ENCODE data around the gene BIRC6.
"Not testable (repeated sequence)": the region's sequence is repeated elsewhere in the genome, so short reads cannot be mapped to it uniquely, and the experiment has no call there.

Gene BIRC6

DNA sequence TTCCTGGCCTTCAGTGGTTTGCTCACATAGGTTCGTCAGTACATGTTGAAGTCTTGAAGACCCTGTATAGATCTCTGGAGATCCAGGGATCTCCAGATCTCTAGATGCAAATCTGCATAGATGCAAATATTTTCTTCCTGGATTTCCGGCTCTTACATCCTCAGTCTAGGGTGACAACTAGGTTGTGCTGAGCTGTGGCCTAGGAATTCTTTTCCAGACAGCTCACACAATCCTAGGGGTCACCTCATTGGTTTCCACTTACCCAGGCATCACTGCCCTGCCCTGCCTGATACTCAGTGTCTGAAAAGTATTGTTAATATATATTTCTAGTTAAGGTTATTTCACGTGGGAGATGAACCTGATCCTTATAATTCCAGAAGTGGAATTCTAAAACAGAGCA, 165.9 kb downstream of the BIRC6 start:
- no peak for DNase-seq

DNA sequence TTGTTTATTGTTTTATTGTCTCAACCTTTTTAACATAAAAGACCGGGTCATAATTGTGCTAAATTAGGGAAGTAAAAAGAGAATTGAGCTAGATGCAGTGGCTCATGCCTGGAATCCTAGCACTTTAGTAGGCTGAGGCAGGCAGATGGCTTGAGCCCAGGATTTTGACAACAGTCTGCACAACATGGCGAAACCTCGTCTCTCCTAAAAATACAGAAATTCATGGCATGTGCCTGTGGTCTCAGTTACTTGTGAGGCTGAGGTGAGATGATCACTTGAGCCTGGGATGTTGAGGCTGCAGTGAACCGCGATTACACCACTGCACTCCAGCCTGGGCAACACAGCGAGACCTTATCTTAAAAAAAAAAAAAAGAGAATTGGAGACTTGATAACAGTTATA, 166.9 kb downstream of the BIRC6 start:
- no peak for DNase-seq

DNA sequence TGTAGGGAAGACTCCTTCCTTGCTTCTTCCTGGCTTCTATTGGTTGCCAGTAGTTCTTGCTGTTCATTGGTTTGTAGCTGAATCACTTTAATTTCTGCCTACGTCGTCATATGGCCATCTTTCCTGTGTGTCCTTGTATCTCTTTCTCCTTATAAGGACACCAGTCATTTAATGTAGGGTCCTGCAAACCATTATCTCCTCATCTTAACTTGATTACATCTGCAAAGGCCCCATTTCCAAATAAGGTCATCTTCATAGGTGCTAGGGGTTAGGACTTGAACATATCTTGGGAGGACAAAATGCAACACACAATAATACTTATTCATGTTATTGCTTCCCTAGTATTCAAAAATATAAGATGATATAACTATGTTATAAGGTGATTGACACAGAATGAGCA, 175.5 kb downstream of the BIRC6 start:
- no peak for DNase-seq

DNA sequence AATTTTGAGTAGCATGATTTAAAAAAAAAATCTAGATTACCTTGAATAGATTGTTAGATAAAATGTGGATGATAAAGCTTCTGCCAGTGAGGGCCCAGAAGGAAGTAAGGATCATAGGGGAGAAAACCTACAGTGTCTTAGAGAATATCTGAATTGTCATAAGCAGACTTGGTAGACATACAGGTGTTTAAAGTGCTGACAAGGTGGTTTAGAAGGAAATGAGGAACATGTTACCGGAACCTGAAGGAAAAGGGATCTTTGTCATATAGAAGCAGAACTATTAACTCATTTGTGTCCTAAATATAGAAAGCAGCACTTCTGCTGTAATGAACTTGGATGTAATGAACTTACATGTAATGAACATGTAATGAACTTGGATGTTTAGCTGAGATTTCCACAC, 176.1 kb downstream of the BIRC6 start:
- DNase-seq, result no peak

DNA sequence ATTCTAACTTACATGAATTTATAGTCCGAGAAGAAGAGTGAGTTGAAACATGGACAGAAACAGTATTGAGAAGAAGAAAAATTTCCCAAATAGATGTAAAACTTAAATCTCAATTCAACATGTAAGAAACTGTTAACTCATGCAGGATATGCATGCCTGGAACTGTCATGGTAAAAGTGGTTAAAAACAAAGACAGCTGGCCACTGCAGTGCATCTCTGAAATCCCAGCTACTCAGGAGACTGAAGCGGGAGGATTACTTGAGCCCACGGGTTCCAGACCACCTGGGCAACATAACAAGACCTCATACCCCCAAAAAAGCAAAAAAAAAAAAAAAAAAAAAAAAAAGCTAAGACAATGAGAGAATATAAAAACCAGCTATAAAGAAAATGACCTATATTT, 178.0 kb downstream of the BIRC6 start:
- DNase-seq, result no peak

DNA sequence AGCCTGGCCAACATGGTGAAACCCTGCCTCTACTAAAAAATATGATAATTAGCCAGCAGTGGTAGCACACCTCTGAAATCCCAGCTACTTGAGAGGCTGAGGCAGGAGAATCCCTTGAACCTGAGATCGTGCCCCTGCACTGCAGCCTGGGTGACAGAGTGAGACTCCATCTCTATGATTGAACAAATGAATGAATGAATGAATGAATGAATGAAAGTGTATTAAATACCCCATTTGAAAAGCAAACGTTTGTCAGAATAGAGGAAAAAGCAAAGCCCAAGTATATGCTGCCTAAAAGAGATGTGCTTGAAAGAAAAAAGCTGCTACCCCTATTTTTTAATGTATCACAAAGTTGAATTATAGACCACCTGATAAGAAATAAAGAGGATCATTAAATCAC, 181.9 kb downstream of the BIRC6 start:
- DNase-seq, result no peak

DNA sequence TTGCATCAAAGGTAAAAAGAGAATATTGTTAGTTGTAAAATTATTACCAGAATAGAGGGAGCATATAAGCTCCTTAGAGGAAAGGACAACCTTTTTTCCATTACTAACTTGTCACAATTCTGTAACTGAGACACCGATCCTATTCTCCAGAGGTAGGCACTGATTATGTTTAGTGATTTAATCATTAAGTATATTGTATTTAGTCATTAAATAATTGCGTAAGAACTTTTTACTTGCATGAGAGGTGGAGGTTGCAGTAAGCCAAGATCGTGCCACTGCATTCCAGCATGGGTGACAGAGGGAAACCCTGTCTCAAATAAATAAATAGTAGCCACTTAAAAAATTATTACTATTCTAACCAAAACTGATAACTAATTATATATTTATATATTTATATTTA, 195.7 kb downstream of the BIRC6 start:
- DNase-seq, result not testable (repeated sequence)

DNA sequence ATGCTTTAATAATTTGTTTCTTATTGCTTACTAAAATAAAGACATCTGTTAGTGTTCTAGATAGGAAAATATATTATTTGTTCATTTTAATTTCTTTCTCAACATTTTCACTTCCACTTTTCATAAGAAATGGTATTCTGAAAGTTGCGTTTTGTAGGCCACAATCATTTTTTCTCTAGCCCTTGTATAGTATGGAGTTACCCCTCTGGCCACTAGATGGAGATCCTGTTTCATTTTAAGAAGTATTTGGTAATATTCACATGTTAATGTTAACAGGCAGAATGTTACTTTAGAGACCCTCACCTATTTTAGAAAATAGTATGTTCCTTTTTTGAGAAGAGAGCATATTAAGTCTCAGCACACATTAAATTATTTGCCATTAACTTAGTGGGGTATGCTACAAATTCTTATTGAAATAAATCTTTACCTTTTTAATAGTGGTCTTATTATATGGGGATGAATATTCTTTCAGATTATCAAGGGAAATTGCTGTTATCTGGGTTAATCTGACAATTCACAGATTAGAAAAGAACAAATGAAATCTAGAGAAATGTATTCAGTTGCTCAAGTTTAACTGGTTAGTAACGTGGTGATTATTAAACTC, 197.1 kb downstream of the BIRC6 start:
- DNase-seq, result no peak

DNA sequence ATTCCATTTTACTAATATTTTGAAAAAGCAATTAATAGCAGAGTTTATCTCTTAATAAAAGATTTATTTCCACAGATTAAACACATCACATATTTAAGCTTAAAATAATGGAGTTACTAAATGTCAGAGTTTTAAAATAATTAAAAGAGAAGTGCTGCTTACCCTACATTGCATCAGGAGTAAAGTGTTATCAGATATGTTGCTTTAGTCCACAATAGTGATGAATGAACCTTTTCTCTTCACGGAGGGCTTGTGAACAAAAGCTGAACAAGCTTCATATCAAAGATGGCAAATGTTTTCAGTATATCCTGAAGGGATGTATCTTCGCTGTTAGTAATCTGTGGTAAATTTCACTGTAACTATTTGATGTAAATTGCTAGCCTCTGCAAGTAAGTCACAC, 201.7 kb downstream of the BIRC6 start:
- DNase-seq, result no peak

DNA sequence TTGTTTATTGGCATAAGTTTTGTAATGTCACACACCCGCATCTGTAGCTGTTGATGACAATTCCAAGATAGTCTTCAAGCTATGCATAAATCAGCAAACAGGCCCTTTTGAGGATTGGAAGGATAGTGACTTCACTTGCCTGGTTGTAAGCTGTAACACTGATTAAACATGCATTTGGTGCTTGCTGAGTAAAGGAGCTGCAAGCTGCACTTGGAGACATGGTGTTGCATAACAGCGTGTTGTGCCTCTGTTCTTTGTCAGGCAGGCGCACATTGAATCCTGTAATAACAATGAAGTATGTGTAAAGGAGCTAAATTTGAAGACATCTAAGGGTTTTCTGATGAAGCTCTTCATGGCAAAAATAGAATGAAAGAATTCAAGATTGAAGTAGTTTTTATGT, 202.3 kb downstream of the BIRC6 start:
- no peak for DNase-seq

DNA sequence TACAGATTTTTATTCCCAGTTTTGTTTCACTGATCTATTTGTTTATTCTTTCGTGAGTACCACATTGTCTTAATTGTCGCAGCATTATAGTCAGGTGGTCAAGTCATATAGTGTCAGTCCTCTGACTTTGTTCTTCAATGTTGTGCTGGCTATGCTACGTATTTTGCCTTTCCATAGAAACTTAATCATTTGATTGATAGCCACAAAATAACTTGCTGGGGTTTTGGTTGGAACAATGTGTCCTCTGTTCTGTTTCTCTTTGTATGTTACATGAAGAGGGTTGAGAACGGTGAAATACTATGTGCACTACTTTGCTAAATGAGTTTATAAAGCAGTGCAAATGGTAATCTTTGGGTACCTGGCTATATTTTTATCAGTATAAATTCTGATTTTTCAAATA, 206.1 kb downstream of the BIRC6 start:
- DNase-seq, result no peak

DNA sequence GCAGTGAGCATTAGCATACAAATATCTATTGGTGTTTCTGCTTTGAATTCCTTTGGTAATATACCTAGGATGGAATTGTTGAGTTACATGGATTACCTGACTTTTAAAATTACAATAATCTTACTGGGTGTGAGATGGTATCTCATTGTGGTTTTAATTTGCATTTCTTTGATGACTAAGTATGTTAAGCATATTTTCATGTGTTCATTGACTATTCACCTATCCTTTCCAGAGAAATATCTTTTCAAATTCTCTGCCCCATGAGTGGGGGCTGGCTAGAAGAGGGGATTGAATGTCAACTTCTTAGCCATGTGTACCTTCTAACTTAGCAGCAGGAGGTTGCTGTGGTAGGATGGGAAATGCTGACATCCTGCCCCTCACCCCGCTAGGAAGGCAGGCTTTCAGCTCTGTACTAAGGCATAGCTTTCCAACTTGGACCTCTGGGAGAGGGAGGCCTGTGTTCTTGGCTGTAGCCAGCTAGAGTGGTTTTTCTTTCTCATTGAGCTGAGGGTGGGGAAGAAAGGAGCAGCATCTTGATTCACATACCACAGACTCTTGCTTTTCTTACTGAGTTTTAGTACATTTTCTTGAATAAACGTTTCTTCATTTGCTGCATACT, 207.7 kb downstream of the BIRC6 start:
- no peak for DNase-seq

DNA sequence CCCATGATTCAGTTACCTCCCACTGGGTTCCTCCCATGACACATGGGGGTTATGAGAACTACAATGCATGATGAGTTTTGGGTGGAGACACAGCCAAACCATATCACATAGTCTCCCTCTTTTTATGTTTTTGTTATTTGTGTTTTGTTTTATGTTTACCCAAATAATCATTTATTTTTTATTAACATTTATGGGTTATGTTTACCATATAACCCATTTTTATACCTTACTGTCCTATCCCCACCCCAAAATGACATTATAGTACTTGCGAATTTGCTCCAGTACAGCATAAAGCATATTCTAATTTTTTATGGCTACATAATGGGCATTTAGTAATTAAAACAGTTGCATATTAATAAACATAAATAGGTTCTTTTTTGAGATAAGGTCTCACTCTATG, 209.1 kb downstream of the BIRC6 start:
- DNase-seq, result no peak

DNA sequence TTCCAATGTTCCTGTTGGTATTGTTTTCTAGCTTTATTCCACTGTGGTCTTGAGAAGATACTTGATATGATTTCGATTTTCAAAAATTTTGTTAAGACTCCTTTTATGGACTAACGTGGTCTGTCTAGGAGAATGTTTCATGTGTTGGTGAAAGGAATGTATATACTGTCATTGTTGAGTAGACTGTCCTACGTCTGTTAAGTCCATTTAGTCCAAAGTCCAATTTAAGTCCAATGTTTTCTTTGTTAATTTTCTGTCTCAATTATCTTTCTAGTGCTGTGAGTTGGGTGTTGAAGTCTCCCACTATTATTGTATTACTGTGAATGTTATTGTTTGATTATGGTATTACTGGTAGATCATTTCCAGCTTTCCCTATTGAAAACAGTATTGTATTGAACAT, 215.2 kb downstream of the BIRC6 start:
- no peak for DNase-seq

DNA sequence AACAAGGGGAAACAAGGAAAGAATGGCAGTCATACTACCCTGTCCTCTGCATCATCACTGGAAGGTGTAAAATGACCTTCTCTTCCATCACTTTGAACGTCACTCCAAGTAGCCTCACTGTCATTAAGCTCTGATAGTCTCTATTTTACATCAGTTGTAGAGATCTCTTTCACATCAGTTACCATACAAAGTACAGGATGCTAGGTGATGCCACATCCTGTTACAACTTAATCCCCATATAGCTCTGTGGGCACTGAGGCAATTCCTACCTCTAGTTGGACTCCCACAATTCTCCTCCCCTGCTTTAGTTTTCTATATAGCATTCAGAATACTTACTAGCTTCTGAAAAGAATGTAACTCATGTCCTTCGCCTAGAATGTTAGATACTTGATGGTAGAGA, 215.9 kb downstream of the BIRC6 start:
- no peak for DNase-seq

DNA sequence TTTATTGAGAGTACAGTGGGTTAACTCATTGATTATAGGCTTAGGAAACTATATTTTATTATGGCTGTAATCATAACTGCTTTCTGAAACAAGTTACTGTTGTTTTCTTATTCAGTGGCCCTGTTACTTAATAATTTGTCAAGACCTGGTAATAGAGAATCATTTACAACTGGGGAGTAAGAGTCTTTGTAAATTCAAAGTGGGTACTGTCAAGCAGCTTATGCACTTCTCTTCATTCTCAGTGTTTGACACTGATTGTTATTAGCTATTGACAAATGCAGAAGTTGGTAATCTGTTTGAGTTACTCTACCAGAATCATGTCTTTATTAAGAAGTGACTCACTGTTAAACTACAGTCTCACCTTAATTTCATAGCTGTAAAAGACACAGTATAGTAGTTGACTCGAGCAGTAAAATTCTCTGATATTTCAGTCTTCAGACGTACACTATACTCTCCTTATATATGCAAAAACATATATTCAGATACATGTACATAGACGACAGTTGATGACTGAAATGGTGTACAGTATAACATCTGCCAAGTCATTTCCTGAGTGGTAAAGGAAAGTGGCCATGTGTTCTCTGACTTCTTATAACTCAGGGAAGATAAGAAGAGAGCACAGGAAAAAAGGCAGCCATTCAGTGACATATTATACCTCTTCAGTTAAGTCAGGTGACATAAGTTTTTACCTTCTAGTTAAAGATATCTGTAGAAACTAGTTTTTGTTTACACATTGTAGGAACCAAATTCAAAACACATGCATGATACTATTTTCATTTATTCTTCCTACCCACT, 235.0 kb downstream of the BIRC6 start:
- DNase-seq, result no peak

DNA sequence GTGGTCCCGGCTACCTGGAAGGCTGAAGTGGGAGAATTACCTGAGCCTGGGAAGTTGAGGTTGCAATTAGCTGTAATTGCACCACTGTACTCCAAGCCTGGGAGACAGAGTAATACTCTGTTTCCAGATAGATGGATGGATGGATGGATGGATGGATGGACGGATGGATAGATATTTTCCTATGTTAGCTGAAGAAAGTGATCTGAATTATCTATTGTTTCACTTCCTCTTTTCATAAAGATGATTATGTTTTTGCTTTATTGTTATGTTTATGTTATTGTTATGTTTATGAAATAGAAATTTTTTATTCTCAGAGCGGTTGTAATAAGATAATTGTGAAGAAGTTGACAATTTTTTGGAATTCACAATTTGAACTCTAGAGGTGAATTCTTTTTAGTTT, 237.8 kb downstream of the BIRC6 start:
- DNase-seq, result no peak

DNA sequence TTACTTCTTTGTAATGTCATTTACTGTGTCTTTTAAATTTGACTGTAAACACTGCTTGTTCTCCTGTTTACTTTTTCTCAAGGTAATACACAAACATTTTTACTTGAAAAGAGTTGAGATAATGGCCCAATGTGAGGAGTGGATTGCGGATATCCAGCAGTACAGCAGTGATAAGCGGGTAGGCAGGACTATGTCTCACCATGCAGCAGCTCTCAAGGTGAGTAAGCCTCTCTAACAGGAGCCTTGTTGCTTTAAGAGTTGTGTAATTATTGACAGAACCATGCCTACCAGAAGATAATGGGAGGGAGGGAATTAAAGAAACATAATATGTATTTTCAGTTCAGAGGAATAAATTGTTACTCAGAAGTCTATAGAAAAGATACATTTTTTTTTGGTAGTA, 254.5 kb downstream of the BIRC6 start:
- no peak for DNase-seq

DNA sequence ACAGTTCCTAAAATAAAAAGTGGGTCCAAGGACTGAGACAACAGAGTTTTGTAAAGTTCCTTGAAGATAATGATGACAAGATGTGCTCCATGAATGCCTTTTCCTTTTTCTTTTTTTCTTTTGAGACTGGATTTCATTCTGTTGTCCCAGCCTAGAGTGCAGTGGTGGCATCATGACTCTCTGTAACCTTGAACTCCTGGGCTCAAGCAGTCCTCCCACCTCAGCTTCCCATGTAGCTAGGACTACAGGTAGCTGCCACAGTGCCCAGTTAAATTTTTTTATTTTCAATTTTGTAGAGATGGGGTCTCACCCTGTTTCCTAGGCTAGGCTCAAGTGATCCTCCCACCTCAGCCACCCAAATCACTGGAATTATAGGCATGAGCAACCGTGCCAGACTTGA, 254.9 kb downstream of the BIRC6 start:
- DNase-seq, result no peak

DNA sequence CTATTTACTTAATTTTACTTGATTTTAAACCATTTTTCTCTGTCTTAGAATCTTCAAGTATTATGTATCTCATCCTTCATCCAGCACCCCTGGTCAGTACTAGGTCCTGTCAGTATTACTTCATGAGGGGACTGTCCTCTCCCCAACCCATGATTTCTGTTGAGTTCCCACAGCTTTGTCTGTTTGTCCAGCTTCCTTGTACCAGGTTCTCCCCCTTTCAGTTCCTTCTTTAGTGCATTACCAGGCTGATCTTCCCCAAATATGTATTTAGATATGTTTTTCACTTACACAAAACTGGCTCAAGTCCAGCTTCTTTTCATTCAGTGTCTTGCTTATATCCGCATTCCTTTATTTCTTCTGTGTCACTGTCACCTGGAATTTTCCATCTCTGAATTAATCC, 257.3 kb downstream of the BIRC6 start:
- DNase-seq, result no peak

DNA sequence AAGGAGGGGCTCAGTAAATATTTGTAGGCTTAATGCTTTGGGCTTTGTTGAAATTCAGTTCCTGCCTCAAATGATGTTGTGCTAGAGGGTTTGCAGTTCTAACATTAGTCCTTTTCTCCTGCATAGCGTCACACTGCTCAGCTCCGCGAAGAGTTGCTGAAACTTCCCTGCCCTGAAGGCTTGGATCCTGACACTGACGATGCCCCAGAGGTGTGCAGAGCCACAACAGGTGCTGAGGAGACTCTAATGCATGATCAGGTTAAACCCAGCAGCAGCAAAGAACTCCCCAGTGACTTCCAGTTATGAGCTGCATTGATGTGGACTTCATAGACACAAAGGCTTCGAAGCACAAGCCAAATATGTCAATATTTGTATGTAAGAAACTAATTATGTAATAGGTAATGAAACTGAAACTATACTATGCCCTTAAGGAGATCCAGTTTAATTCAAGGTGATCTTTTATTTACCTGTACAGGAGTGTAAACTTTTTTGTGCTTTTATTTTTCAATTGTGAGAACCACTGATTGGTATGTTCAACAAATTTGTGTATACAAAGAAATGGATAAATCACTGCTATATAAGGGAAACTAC, 260.9 kb downstream of the BIRC6 start:
- DNase-seq, result no peak

DNA sequence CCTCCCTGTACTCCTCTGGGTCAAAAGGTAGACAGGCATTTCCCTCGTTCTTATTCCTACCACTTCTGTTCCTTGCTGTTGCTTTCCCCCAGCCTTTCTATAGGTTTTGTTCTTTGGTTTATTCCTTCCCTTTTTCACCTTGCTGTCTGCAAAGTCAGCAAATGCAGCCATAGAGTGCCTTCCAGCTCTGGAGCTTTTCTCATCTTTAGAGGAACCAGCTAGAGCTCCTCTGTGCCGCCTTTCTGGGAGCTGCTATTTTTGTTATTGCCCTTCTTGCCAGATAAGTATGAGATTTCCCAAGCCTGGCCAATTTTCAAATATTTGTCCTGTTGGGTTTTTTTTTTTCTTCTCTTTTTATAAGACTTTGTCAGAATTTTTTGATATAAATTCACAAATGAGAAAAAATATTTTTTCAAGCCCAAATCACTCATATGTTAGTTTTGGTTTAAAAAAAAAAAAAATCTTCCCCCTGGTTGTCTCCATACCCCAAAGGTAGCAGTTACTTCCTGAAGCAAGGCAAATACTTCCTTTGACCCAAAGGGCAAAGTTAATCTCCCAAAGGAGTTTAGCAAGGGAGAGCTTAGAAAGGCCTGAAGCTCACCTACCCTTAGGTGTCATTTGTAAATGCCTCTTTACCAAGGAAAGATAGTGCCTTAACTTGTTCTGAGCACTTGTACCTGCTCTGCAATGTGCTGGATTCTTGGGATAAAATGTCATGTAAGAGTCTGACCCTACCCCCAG, 265.9 kb downstream of the BIRC6 start:
- DNase-seq, result no peak

DNA sequence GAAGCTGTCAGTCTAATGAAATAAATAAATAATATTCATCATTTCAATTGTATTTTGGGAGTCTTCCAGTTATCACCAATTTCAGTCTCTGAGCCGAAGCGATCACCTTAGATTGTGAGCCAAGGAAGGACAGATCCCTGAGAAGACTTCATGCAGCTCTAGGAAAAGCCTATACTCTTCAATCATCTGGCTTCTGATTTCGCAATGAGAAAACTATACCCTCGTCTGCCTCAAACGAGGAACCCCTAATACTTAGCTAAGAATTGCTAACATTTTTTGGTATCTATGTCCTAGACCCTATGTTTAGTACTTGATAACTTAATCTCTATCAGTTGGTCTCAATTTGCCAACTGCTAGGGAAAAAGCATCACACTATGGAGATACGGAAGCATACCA, 266.5 kb downstream of the BIRC6 start:
- no peak for DNase-seq

DNA sequence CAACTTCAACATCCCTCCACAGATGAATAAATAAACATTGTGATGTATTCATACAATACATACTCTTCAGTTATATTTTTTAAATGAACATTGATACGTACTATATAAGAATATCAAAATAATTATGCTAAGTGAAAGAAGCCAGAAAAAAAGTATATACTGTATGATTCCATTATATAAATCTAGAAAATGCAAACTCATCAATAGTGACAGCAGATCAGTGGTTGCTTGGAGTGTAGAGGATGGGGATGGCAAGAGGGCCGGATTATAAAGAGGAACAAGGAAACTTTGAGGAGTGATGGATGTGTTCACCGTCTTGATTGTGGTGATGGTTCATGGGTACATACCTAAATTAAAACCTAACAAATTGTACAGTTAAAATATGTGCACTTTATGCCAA, 268.0 kb downstream of the BIRC6 start:
- DNase-seq, result no peak
